ENCODE measurements around the gene KIF4A.
A peak's percentile ranks its signal among the peaks of the same experiment; 100 is the strongest.
"Not testable (repeated sequence)": the region's sequence is repeated elsewhere in the genome, so short reads cannot be mapped to it uniquely, and the experiment has no call there.

The KIF4A gene, protein sequence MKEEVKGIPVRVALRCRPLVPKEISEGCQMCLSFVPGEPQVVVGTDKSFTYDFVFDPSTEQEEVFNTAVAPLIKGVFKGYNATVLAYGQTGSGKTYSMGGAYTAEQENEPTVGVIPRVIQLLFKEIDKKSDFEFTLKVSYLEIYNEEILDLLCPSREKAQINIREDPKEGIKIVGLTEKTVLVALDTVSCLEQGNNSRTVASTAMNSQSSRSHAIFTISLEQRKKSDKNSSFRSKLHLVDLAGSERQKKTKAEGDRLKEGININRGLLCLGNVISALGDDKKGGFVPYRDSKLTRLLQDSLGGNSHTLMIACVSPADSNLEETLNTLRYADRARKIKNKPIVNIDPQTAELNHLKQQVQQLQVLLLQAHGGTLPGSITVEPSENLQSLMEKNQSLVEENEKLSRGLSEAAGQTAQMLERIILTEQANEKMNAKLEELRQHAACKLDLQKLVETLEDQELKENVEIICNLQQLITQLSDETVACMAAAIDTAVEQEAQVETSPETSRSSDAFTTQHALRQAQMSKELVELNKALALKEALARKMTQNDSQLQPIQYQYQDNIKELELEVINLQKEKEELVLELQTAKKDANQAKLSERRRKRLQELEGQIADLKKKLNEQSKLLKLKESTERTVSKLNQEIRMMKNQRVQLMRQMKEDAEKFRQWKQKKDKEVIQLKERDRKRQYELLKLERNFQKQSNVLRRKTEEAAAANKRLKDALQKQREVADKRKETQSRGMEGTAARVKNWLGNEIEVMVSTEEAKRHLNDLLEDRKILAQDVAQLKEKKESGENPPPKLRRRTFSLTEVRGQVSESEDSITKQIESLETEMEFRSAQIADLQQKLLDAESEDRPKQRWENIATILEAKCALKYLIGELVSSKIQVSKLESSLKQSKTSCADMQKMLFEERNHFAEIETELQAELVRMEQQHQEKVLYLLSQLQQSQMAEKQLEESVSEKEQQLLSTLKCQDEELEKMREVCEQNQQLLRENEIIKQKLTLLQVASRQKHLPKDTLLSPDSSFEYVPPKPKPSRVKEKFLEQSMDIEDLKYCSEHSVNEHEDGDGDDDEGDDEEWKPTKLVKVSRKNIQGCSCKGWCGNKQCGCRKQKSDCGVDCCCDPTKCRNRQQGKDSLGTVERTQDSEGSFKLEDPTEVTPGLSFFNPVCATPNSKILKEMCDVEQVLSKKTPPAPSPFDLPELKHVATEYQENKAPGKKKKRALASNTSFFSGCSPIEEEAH

GRCh38 chrX:70289793-70290770 is at the start of gene KIF4A, which contains the start of gene PDZD11:
KIF4A (plus strand) TSS chrX:70290104; CDS start chrX:70290459, 355 bp downstream.
PDZD11 (minus strand) TSS chrX:70289927; CDS start chrX:70289341, 586 bp downstream.
- peak; percentile 37 to 53 for DNase-seq (ENCODE audit: low read depth in 2 of 2)

GRCh38 chrX:70240751-70241150 is 49.2 kb upstream of the KIF4A start:
- DNase-seq (ENCODE audit: low read depth in 2 of 2): no peak

GRCh38 chrX:70241501-70241900 is 48.4 kb upstream of the KIF4A start:
- no peak for DNase-seq (ENCODE audit: low read depth in 2 of 2)

DNA sequence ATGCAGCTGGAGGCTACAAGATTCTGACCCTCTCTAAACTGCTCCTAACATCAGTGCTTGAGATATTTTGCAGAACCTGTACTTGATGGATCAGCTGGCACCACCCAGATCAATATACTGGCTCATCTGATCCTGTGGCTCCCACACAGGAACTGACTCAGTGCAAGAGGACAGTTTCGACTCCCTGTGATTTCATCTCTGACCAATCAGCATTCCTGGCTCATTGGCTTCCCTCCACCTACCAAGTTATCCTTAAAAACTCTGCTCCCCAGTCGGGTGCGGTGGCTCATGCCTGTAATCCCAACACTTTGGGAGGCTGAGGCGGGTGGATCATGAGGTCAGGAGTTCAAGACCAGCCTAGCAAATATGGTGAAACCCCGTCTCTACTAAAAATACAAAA is 46.3 kb upstream of the KIF4A start:
- not testable (repeated sequence) for DNase-seq (ENCODE audit: low read depth in 2 of 2)

- DNase-seq (ENCODE audit: low read depth in 2 of 2): no peak
These were observed 45.0 kb upstream of the KIF4A start for GRCh38 chrX:70244881-70245280.

GRCh38 chrX:70247252-70247651 is 42.7 kb upstream of the KIF4A start:
- DNase-seq (ENCODE audit: low read depth in 2 of 2): no peak

DNA sequence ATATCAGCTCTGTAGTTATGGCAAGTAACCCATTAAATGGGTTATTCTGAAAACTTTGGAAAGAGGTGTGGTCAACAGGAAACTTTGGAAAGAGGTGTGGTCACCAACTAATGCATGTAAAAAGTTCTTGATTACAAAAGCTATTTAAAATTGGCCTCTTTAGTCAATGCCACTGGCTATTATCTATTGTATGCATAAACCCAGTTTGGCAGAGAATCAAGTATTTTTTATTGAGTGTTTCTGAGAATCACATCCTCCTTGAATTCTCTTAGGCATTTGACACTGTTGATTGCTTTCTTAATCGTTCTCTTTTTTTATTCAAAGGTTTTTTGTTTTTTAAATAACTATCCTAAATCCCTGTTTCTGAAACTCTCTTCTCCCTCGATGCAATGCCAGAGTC is 37.4 kb upstream of the KIF4A start:
- DNase-seq (ENCODE audit: low read depth in 2 of 2): no peak

DNA sequence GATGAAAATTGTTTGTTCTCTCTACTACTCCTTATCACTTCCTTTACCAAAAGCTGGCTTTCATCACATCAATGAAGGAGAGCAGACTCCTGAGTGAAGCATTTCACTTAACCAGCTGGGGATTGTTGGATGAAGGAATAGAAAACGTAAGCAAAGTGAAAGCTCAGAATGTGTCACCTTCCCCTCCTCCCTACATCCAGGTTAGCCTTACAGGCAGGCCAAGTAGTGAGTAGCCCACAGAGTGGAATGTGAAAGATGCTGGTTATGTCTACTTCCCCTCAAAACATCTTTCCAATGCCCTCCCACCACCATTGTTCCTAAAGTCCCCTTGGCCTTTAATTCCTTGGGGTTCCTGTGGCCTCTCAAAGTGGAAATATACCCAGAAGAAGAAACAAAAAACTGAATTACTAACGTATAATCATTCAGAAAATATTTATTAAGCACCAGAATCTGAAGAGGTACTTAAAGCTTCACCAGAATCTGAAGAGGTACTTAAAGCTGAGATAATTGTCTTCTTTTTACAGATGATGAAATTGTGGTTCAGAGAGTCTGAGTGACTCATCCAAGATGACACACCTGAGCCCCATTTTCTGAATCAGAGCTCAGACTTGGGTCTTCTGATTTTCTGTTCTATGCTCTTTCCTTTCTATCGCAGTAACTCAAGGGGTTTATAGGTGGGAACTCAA is 36.4 kb upstream of the KIF4A start:
- DNase-seq (ENCODE audit: low read depth in 2 of 2): no peak

DNA sequence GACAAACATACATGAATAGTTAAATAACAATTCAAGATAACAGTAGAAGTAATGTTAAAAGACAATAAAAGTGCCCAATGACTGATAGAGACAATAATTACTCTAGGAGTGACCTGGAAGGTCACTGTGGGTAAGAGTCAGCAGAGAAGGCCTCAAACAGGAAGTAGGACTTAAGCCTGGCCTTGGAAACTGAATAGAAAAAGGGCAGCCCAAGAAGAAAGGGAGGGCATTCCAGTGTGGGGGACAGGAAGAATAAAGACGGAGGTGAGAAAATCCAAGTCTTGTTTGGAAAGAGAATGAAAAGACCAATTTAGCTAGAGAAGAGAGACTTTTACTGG is 35.9 kb upstream of the KIF4A start:
- DNase-seq (ENCODE audit: low read depth in 2 of 2): no peak

DNA sequence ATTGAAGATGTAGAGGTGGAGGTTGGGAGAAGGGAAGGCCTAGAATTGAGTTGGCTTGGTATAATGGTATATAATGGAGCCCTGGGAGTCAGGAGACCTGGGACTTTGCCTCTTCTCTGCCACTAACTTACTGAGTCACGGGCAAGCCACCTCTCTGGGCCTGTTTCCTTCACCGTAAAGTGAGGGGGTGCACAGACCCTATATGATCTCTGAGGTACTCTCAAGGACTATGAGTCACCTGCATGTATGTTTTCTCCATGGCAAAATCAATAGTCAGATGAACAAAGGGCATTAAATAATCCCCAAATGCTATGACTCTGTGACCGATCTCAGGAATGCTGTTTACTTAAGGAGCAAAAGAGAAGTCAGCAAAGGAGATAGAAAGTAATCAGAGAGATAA is 35.0 kb upstream of the KIF4A start:
- no peak for DNase-seq (ENCODE audit: low read depth in 2 of 2)

DNA sequence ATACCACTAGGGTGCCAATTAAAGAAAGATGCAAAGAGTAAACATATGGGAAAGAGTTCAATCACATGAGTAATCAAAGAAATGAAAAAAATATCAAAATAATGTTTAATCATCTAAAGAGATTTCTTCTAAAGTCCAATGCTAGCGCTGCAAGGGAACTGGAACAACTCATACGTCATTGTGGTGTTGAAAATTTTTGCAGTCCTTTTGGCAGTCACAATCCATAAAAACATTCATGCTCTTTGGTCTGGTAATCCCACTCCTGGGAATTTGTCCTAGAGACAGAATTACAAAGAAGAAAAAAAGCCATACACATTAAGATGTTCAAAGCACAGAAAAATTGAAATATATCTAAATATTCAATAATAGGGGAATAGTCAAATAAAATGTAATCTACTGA is 34.5 kb upstream of the KIF4A start:
- no peak for DNase-seq (ENCODE audit: low read depth in 2 of 2)

DNA sequence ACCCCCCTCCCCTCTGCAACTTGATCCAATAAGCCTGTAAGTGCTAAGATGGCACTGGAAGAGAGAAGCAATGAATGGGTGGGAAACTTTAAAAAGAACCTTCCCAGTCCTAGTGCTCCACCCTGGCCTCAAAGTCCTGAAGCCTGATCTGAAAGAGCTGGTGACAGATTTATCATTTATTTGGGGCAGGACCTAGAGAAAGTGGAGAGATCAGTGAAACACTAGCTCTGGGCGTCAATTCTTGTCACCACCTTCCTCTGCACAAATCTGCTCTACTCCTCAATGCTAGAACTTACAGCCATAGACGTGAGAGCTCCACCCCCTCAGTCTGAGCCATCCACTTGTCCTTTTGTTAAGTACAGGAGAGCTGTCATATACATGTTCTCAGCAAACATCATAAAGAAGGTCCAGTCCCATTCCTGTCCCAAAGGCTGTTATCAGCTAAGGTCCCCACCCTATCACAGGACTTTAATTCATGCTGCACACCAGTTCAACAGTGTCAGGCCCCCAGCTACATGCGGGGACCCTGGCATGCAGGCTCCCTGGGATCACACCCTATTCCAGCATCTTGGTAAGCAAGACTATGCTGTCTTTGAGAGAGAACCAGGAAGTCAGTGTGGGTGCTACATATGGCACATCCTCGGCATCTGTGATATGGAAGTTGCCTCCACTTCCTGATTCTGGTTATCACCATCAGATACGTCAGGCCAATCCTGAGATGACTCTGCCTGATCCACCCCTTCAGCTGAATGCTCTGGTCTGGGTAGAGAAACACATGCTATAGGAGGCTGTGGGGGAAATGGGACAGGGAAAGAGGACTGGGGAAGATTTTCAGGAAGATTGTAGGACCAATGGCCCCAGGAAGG is 32.2 kb upstream of the KIF4A start:
- DNase-seq (ENCODE audit: low read depth in 2 of 2): no peak

GRCh38 chrX:70260104-70260503 is 29.8 kb upstream of the KIF4A start, which contains the start of gene P2RY4:
P2RY4 (minus strand) TSS chrX:70260204; CDS start chrX:70259624, 580 bp downstream.
- no peak for DNase-seq (ENCODE audit: low read depth in 2 of 2)

- no peak for DNase-seq (ENCODE audit: low read depth in 2 of 2)
These were observed 26.8 kb upstream of the KIF4A start for GRCh38 chrX:70262952-70263567.

GRCh38 chrX:70264784-70265183 is 25.1 kb upstream of the KIF4A start:
- DNase-seq (ENCODE audit: low read depth in 2 of 2): no peak

GRCh38 chrX:70268034-70268433 is 21.9 kb upstream of the KIF4A start, which contains the start of gene ARR3:
ARR3 (plus strand) TSS chrX:70268334; CDS start chrX:70269386, 1,052 bp downstream.
- DNase-seq (ENCODE audit: low read depth in 2 of 2): no peak

DNA sequence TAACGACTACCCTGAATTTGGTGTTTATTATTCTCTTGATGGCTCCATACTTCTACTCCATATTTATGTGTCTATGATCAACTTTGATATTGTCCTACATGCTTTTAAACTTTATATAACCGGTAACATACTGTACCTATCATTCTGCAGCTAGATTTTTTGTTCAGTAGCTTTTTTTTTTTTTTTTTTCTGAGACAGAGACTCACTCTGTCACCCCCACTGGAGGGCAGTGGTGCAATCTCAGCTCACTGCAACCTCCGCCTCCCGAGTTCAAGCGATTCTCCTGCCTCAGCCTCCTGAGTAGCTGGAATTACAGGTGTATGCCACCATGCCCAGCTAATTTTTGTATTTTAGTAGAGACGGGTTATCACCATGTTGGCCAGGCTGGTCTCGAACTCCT is 15.9 kb upstream of the KIF4A start:
- not testable (repeated sequence) for DNase-seq (ENCODE audit: low read depth in 2 of 2)

DNA sequence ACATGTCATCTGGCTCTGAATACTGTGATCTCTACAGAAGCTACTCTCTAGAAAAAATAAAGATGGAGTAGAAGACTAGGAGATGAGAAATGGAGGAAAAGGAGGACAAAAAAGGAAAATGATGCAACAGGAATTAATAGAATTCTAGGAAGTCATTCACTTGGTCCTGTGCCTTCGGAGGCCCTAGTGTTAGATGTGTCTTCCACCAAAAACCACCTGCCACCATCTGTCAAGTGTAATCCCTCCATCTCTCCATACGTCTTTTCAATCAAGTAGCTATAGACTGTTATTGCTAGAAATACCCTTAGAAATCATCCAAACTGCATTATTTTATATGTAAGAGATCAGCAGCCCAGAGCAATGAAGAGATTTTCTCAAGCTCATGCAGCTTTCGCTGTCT is 10.8 kb upstream of the KIF4A start:
- DNase-seq (ENCODE audit: low read depth in 2 of 2): no peak

DNA sequence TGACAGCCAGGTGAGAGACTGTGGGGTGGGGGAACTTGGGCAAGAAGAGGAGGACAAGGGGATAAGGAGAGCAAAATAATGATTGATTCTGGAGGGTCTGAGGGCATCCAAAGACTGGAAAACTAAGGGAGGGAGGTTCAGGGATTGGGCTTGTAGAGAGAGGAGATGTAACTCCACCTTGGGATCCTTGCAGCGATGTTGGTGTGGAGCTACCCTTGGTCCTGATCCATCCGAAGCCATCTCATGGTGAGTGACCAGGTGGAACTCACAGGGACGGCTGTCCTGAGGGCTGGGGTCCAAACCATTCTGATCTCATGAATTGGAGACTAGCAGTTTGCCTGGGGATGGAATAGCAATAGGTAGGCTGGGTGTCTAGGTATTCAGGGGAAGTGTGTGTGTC is 9.3 kb upstream of the KIF4A start:
- no peak for DNase-seq (ENCODE audit: low read depth in 2 of 2)
